Heart right ventricle (tissue), 16 donors: ENCODE data around the gene TAC3. TPM values are rescaled to one million over a fixed set of nuclear protein-coding genes. Genes with fewer than 3 reads are reported as not detected.

Experiments
- ATAC-seq, 8 donors: fragments of 200-7000 bp; cut with Tn5 transposase; one replicate each; pipeline ENCODE4 v1.9.1; 2020; ENCODE audit warnings: mild to moderate bottlenecking in 8 of 8, moderate library complexity in 8 of 8, moderate number of reproducible peaks in 1 of 8
- DNase-seq, 2 donors: peaks; one replicate each; pipeline ENCODE4 v3.0.0-alpha.2; 2020
- H3K27ac ChIP-seq, 10 donors: fragments of 200-600 bp; sonication (generic) in 2 of 10; one replicate each; pipeline versions ENCODE4 v1.5.0 to v1.8.0; 2020 to 2022; ENCODE audit warnings: mild to moderate bottlenecking in 3 of 10
- H3K27me3 ChIP-seq, 7 donors: fragments of 200-600 bp; one replicate each; pipeline ENCODE4 v1.8.0; 2021 to 2022; ENCODE audit warnings: mild to moderate bottlenecking in 2 of 7
- H3K36me3 ChIP-seq, 9 donors: fragments of 200-600 bp; sonication (generic) in 1 of 9; one replicate each; pipeline versions ENCODE4 v1.5.0 to v1.8.0; 2020 to 2022; ENCODE audit warnings: mild to moderate bottlenecking in 2 of 9
- H3K4me1 ChIP-seq, 9 donors: fragments of 200-600 bp; sonication (generic) in 1 of 9; one replicate each; pipeline versions ENCODE4 v1.5.0 to v1.8.0; 2020 to 2022; ENCODE audit warnings: mild to moderate bottlenecking in 4 of 9
- H3K4me3 ChIP-seq, 10 donors: fragments of 200-600 bp; sonication (generic) in 2 of 10; one replicate each; pipeline versions ENCODE4 v1.5.0 to v1.8.0; 2020 to 2022; ENCODE audit warnings: mild to moderate bottlenecking in 7 of 10, moderate library complexity in 2 of 10
- H3K9me3 ChIP-seq, 11 donors: fragments of 200-600 bp in 10 of 11; sonication (generic) in 2 of 11; one replicate each; pipeline versions ENCODE4 v1.5.0 to v1.8.0; 2013 to 2022; ENCODE audit warnings: mild to moderate bottlenecking in 2 of 11, control low read depth in 1 of 11, moderate library complexity in 1 of 11
- WGBS, 2 donors: extraction: QIAGEN DNeasy Blood & Tissue Kit; methylation state at CpG; one replicate each; pipeline ENCODE4 v1.1.7; 2013; ENCODE audit warnings: inconsistent platforms in 1 of 2; 5-methylcytosine and 5-hydroxymethylcytosine counted together
- intact Hi-C, 10 donors: fragments of 100-400 bp; cut with DNase I; formaldehyde crosslinking; loops; one replicate each; pipeline versions ENCODE4 v1.11.1 to v1.14.2; 2022
- polyA plus RNA-seq, 2 donors: library from polyadenylated mRNA; stranded (reverse); fragments of 200-250 nt; gene quantifications; one replicate each; pipeline ENCODE4 v1.2.3, GENCODE V29; 2013
- total RNA-seq, 10 donors: library from RNA; stranded (reverse); fragmentation: NEBNext Ultra II Directional in 3 of 10; extraction: Animal tissue kit (Norgen Biotek cat#: 25700) in 3 of 10; gene quantifications; one replicate each; pipeline versions ENCODE4 v1.2.1 to v1.2.4, GENCODE V29; 2021 to 2023
- TF ChIP-seq, protein P1 (sequence below), 9 donors: fragments of 200-600 bp; sonication (generic) in 2 of 9; IDR thresholded peaks; one replicate each; pipeline versions ENCODE4 v1.5.0 to v1.8.0; 2021 to 2022; ENCODE audit warnings: antibody characterized with exemption in 9 of 9, mild to moderate bottlenecking in 5 of 9, moderate library complexity in 1 of 9
- donor health status: Arrhythmogenic right ventricular cardiomyopathy.
- donor health status: ischemic (EF 13 %, LVEDD 7.1; RV severe dilation, severe dysfunction).
- donor health status: healthy with polysubstance abuse.
- donor health status: DM: no; HTN: yes; CAD: no.
- donor health status: DM: no; HTN: no; CAD: no.
- donor health status: ischemic (EF 25% LVEDD 6.9; RV normal size, moderate dysfunction).
- donor health status: ischemic (EF 25% LVEDD 5.7; RV mildly dilated, moderate dysfunction).
- donor health status: healthy.
- donor health status: DM: yes; HTN: yes; CAD: no.
- donor health status: Ischemic cardiomyopathy.
- donor health status: ischemic (EF 35%, LVEDD 5.7; RV mildly dilated, moderate dysfunction).
- donor health status: nonischemic (EF 11% LVEDD 7.7; RV severe dilation, severe dysfunction).
- donor health status: DM: yes; HTN: yes; CAD: no.
- donor health status: PGD.
- donor health status: ischemic (EF 29% LVEDD 5.4; RV normal size, mild dysfunction).
- donor health status: nonischemic (EF 23%, LVEDD 6.1; RV moderate dilation, normal function).

TAC3 gene
- total and polyA plus RNA-seq, 12 donors: not detected

DNA sequence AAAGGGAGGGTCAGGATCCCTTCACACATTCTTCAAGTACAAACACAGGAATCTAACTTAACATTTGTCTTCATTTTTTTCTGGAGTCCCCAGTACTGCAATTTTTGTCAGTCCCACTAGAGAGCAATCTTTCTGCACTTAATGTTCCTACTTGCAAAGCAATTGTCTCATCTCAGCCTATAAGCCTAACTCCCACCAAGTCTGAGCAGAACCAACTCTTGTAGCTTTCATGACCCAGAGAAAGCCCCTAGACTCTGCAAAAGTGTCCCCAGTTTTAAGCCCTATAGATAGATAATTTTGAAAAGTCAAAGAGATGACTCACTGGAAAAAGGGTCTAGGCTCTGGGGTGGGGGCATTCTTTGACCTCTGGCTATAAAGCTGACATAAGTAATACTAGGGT is 8.2 kb downstream of the TAC3 start:
- intact Hi-C loops: loop anchor here in 8 of 10 donors (1.0 to 10.0 kb wide), 5 partner anchors 54 to 251 kb away; partner anchors contain the start of gene STAT6 (in 4 of the 8)
- no peaks in the 10 kb centered on the region for H3K9me3 ChIP-seq
- peak in 2 of 8 donors; percentile 18 to 28 for ATAC-seq
- H3K4me1 ChIP-seq: peaks cover 0 to 25% (median 18%) of the 10 kb centered on the region in 9 donors
- DNase-seq: no peak
- H3K36me3 ChIP-seq: peaks cover 0 to 16% (median 14%) of the 10 kb centered on the region in 9 donors
- no peak overlapping the region for H3K27ac ChIP-seq
- H3K4me3 ChIP-seq: no peak overlapping the region
- peaks cover 0 to 10% (median 1%) of the 10 kb centered on the region in 7 donors for H3K27me3 ChIP-seq
- TF ChIP-seq, protein P1, sequence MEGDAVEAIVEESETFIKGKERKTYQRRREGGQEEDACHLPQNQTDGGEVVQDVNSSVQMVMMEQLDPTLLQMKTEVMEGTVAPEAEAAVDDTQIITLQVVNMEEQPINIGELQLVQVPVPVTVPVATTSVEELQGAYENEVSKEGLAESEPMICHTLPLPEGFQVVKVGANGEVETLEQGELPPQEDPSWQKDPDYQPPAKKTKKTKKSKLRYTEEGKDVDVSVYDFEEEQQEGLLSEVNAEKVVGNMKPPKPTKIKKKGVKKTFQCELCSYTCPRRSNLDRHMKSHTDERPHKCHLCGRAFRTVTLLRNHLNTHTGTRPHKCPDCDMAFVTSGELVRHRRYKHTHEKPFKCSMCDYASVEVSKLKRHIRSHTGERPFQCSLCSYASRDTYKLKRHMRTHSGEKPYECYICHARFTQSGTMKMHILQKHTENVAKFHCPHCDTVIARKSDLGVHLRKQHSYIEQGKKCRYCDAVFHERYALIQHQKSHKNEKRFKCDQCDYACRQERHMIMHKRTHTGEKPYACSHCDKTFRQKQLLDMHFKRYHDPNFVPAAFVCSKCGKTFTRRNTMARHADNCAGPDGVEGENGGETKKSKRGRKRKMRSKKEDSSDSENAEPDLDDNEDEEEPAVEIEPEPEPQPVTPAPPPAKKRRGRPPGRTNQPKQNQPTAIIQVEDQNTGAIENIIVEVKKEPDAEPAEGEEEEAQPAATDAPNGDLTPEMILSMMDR (IDR thresholded peaks at IDR 0.05): peak in 8 of 9 donors; percentile 20 to 67 (median 52)

DNA sequence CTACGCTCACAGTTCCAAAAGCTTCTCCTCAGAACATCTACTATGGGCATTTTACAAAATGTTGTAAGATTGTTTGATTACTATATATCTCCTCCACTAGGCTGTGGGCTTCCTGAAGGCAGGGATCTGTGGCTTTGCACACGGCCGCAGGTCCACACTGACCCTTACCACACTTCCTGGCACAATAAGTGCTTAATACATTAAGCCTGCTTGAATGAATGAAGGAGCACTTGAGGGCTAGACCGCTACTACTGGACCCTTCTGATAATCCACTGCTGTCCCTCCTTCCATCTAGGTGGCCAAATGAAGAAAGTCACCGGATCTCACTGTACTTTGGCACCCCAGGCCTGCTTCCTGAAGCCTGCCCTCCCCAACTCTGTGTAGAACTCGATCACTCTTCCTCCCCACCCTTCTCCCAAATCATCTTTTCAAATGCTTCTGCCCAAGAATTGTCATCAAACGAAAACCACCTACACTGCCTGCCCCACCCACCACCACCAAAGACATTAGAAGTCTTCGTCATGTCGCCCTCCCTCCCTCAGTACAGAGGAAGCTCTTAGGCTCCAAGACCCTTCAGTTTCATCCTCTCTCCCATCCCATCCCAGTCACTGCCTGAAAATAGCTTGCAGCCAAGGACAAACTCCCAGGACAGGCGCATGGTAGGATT is 9.4 kb downstream of the TAC3 start:
- H3K27me3 ChIP-seq: peaks cover 0 to under 1% (median 0%) of the 10 kb centered on the region in 7 donors
- 64 to 65% methylated on average over 10 of the region's 10 CpGs for WGBS, 2 donors
- TF ChIP-seq, protein P1 (IDR thresholded peaks at IDR 0.05): peak in 1 of 9 donors; percentile 7
- intact Hi-C loops: loop anchor here in 8 of 10 donors (5.0 to 10.0 kb wide), 4 partner anchors 55 to 250 kb away; partner anchors contain the start of gene STAT6 (in 4 of the 8)
- H3K9me3 ChIP-seq: no peaks in the 10 kb centered on the region
- peak overlapping the region in 8 of 10 donors; percentile 21 to 97 (median 88) for H3K4me3 ChIP-seq
- no peak for DNase-seq
- H3K4me1 ChIP-seq: peaks cover 0 to 26% (median 20%) of the 10 kb centered on the region in 9 donors
- peaks cover 0 to 28% (median 26%) of the 10 kb centered on the region in 9 donors for H3K36me3 ChIP-seq
- peak in 2 of 8 donors; percentile 3 to 11 for ATAC-seq
- peak overlapping the region in 5 of 10 donors; percentile 20 to 92 (median 72) for H3K27ac ChIP-seq

DNA sequence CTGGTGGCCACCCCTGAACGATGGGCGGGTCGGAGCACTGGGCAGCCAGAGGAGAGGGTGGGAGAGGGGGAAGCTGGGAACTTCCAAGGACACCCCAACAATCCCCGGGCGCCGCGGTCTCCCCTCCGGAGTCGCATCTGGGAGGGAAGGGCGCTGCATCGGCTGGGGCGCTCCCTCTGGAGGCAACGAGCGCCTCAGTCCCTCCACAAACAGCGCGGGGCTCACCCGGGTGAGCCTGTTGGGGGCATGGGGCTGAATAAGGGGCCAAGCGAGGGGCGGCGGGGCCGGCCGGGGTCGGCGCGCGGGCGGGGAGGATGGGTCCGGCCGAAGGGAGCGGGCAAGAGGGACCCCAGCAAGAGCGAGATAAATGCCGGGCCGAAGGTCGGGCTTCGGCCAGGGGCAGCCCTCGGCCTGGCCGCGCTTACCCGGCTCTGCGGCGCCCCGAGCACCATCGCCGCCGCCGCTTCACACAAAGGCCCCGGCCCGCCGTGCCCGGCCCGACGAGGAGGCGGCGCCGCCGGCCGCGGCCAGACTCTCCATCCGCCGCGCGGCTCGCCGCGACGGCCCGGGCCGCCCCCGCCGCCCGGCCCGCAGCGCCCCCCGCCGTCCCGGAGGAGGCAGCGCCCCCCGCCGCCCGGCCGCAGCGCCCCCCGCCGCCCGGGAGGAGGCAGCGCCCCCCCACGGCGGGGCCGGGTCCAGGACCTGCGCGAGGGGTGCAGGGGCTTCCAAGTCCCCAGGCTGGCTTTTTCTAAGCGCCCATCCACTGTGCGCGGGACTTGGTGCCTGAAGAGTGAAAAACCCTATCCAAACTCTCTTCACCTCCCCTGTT is 10.1 kb downstream of the TAC3 start, which contains the start of gene ZBTB39:
Gene ZBTB39, minus strand, starts transcription at position 567 of the 829 bp plus-strand sequence. CDS start 1,629 bp downstream, outside the sequence.
- peak within 1 kb of the TSS; percentile 84 to 97 (median 92) for H3K4me3 ChIP-seq
- H3K36me3 ChIP-seq: peaks cover 0 to 35% (median 27%) of the 10 kb centered on the region in 9 donors
- intact Hi-C loops: loop anchor here in 8 of 10 donors (5.0 to 10.0 kb wide), 4 partner anchors 56 to 249 kb away; partner anchors contain the start of gene STAT6 (in 4 of the 8)
- peak within 1 kb of the TSS; percentile 50 to 92 (median 88) for H3K27ac ChIP-seq
- TF ChIP-seq, protein P1 (IDR thresholded peaks at IDR 0.05): peak; percentile 24 to 75 (median 61)
- 1% methylated on average over 45 to 94 of the region's 94 CpGs for WGBS, 2 donors
- H3K27me3 ChIP-seq: no peaks in the 10 kb centered on the region
- DNase-seq (peak; percentile 32 to 69), ATAC-seq (peak; percentile 64 to 89 (median 74))
- H3K9me3 ChIP-seq: no peaks in the 10 kb centered on the region
- peaks cover 0 to 33% (median 27%) of the 10 kb centered on the region in 9 donors for H3K4me1 ChIP-seq

DNA sequence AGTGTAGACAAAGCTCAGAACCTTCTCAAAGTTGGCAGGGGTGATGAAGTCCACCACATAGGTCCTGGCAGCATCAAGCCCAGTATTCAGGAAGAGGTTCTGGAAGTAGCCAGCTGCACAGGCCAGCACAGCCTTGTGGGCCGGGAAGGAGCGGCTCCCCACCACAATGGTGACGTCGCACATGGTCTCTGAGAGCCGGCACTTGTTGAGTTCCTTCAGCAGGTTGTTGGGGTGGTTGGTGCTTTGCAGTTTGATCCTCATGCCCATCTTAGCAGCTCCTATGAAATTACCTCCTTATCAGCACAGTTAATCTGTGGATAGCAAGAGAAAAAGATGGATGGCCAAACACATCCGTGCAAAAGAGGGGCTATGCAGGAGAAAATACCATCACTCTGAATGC is 11.7 kb downstream of the TAC3 start:
- H3K27me3 ChIP-seq: no peaks in the 10 kb centered on the region
- H3K36me3 ChIP-seq: peaks cover 0 to 51% (median 31%) of the 10 kb centered on the region in 9 donors
- DNase-seq: no peak
- H3K4me3 ChIP-seq: peak overlapping the region in 3 of 10 donors; percentile 84 to 91 (median 89)
- no peak for ATAC-seq
- peaks cover 0 to 35% (median 30%) of the 10 kb centered on the region in 9 donors for H3K4me1 ChIP-seq
- WGBS, 2 donors: 83 to 85% methylated on average over 6 of the region's 6 CpGs
- H3K27ac ChIP-seq: no peak overlapping the region
- intact Hi-C loops: loop anchor here in 9 of 10 donors (5.0 to 10.0 kb wide), 7 partner anchors 57 to 247 kb away; partner anchors contain the start of genes STAT6 (in 4 of the 9) and HSD17B6 (in 1 of the 9)
- TF ChIP-seq, protein P1 (IDR thresholded peaks at IDR 0.05): no peak
- no peaks in the 10 kb centered on the region for H3K9me3 ChIP-seq
